Stimulated activated CD4-positive, alpha-beta T cell treated with anti-CD3 and anti-CD28 coated beads, Interleukin-1b, Interleukin-23, amount 100 ng/mL, for 1 hour (primary cell): Measurements from ENCODE around the gene FAM222A.

Experiments used
- DNase-seq, 2 donors: peaks; one replicate each; pipeline ENCODE4 v3.0.0-alpha.2; 2020; ENCODE audit warnings: low read depth in 2 of 2

The FAM222A gene

DNA sequence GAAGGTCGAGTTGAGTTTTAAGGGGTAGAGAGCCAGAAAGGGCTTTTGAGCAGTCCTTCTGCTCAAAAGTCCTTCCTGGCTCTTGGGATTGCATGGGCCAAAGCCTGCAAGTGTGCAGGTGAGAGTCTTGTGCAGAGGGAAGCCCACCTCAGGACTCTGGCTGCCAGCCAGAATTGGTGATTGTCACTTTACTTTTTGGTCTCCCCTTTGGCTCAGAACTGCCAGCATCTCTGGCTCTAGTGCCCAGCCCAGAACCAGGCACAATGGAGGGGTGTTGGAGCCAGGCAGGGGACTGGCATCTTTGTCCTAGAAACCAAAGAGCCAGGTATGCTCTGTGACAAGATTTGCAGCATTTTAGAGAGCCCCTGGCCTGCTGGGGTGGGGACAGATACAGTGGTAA, 23.5 kb downstream of the FAM222A start:
- no peak for DNase-seq

DNA sequence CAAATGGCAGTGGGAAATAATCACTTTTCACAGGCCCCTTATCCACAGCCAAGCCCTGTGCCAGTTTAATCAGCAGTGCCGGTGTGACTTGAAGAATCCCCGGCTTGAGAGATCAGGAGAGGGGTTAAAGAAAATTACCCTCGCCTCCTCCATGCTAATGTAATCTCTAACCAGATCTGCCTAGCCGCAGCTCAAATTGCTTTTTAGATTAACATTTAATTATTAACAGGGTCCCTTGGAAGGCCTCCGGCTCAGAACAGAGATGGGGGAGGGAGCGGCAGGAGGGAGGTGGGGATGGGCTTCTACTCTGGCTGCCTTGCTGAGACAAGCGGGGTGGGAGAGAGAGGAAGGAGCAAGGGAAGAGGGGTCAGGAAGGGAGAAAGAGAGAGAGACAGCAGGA, 24.0 kb downstream of the FAM222A start:
- DNase-seq: no peak

DNA sequence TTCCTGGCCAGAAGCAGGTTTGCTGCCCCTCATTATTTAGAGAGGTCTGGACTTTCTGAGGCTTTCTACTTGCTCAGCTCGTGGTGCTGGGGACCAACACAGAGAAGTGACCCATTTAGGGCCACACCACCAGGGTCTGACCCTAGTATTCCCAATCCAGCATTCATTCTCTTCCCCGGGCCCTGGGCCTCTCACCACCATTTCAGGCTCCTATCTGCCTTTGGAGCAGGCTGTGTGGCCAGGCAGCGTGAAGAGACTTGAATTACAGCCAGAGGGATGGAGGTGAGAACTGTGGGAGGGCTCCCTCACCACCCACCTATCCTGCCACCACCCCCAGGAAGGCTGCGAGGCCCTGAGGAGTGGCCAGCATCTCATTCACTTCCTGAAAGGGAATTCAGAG, 24.6 kb downstream of the FAM222A start:
- DNase-seq: no peak

DNA sequence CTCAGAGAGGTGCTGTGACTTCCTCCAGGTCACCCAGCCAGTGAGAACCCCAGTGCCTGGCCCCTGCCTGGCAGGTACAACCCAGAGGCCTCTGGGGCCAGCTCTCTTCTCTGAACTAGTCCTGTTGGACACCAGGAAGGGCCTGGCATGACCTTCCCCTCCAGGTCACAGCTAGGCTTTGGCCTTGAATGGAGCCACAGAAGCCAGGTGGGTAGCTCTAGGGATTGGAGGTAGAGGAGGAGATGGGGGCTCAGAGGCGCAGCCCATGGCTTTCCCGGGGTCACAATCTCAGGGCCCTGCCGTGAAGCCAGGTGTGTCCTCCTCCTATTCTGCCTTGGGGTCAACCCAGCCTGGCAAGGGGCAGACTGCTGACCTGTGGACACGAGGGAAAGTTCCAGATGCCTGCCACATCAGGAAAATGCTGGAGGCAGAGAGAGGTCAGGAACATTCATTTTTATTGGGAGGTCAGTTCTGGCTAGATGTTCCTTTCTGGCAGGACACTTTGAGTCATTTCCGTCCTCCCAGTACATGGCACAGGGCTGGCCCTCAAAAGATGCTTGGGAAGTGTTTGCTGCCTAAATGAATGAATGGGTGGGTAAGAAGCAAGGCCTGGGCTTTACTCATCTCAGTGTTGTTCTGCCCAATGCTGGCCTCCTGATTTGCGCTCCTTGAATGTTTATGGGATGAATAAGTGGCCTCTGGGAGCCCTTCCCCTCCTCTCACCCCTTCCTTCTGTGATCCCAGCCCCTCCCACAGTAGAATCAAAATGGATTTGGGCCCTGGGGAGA, 25.4 kb downstream of the FAM222A start:
- DNase-seq: no peak

DNA sequence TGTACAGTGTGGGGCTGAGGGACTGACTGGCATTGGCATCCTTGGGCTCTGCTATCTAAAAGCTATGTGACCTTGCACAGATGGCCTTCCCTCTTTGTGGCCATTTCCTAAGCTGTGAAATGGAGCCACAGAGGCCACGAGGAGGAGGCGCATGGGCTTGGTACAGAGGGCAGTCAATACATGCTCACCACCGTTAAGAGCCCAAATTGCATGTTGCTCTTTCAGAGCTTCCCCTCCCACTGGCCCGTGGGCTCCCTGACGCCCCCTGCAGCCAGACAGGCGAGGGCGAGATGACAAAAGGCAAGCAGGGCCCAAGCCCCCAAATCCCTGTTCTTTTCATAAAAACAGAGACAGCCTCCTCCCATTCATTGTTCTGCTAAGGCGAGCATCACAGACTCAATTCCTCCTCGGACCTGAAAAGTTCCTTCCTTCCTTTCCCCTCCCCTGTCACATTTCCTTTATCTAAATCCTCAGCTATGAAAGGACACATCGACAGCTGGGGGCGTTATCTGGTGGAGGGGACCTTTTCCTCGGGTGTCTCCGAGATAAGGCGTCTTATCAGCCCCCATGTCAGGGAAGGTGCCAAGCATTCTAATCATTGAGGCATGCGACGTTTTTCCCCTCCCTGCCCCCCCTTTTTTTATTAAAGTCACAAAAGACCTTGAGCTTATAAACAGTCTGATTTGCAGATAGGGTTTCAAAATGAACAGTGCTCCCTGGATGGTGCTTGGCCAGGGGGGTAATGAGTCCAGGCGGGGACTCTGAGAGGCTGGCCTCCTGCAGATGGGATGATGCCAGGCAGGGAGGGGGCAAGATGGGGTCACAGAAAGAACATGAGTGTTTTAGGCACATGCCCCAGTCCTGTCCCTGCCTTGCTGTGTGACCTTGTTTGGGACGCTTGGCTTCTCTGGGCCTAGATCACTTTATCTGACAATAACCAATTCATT, 26.4 kb downstream of the FAM222A start:
- no peak for DNase-seq

DNA sequence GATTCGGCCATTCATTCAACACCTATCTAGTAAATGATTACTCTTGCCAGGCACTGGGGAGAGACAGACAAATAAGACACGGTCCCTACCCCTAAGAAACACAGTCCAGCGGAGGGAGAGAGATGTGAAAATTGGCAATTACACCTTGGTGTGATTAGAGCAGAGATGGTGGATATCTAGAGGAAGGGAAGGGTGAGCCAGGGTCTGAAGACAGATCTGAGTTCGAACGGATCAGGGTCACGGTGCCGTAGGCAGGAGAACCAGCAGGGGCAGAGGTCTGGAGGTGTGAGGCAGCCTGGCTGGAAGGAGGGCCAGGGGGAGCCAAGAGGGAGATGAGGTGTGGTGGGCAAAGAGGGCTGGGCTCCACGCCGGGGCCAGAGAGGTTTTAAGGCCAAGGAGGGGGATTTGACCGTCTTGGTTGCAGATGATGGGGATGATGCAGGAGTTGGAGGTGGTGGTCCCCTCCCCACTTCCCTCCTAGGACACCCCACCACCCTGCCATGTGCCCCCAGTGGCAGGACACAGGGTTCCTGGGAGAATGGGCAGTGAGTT, 27.1 kb downstream of the FAM222A start:
- no peak for DNase-seq

DNA sequence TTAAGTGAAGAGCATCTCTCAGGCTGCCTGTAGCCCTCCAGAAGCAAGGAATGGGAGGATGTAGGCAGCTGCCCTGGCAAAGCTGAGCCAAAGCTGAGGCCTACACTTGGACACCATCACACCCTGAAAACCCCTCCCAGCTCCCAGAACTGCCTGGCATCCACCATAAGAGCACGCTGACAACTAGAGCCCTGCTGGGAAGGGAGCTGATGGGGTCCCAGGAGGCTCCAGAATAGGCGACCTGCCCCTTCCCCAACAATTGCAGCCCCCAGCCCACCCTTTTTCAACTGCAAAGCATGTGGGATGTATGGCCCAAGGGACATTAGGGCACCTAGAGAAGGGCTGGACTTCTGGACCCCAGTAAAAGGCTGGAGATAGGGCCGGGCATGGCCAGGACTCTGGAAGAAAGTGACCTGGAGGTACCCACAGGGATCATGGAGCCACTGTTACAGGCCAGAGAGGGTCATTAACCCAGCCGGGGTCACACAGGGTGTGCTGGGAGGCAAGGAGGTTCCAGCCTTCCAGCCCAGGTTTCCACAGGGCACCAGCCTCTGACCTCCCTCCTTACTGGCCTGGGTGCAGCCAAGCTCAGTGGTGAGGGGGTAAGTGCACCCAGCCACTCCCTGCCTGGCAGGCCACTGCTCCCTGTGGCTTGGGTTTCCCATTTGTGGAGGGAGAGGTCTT, 27.8 kb downstream of the FAM222A start:
- DNase-seq: no peak

DNA sequence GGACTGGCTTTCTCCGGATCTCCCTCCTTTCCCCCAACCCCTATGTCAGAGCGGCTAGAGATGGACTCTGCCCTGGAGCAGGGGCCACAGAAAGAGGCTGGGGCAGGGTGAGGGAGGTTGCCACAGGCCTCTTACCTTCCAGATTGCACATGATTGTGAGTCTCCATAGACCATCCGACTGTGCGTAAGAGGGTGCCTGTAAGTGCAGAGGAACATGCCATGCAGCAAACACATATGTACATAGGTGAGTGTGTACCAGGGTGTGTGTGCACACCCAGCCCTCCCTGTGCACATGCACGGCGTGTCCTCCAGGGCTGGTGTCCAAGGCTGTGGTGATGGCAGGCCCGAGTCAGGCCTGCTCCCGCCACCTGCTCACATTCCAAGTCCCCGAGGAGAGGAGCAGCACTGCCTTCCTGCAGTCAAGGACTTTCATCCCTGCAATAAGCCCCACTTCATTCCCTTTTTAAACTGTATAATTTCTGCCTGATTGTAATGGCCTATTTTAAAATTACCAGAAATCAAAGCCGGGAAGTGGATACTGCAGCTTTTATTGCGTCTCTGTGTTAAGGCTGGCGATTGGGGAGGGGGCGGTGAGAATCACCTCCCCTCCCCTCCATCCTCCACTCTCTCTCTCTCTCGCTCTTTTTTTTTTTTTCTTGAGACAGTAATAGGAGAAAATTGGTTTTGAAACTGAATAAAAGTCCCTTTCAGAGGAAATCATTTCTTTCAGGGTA, 28.5 kb downstream of the FAM222A start:
- DNase-seq: no peak

DNA sequence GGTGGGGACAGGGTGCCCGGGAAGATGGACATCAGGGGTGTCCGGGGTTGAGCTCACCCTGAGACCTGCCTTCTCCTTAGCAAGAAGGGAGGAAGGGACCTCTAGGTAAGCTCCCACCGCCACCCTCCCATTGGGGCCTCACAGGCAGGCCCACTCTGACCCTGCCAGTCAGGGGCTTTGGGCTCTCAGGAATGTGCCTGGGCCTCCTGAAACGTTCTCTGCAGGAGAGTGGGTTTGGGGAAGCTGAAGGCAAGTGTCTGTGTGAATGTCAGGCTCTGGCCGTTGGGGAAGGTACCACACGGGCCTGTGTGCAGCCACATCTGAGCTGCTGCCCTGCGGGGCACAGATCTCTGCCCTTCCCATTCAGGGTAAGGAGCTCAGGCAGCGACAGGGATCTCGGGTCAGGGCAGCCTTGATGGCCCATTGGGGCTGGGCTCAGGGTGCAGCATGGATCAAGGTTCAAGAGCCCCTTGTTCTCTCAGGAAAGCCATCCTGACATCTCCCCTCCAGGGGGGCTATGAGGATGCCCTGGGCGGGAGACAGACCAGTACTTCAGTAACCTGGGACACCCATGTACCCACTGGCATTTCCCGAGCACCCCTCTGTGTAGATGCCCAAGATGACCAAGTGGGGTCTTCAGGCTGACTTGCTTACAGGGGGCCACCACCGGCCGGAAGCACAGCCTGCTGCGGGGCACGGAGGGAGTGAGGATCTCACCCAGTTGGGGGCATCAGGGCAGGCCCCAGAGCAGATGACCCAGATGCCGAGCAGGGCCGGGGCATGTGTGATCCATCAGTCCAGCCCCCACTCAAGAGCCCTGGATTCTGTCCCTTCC, 29.7 kb downstream of the FAM222A start:
- DNase-seq: no peak

DNA sequence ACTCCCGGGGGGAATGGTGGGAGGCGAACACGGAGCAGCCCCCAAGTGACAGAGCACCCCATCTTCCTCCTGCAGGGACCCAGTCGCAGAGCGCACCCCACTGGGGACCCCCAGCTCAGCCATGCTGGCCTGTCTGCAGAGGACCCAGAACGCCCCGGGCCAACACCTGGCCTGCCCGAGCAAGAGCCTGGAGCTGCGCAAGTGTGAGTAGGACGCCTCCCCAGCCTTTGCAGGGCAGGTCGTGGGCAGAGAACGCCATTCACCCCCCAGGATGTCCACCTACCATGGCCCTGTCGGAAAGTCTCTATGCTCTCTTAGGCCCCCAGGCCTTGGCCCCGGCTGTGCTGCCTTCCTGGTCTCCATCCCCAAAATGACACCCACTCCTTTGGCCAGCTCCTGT, 30.4 kb downstream of the FAM222A start:
- no peak for DNase-seq

DNA sequence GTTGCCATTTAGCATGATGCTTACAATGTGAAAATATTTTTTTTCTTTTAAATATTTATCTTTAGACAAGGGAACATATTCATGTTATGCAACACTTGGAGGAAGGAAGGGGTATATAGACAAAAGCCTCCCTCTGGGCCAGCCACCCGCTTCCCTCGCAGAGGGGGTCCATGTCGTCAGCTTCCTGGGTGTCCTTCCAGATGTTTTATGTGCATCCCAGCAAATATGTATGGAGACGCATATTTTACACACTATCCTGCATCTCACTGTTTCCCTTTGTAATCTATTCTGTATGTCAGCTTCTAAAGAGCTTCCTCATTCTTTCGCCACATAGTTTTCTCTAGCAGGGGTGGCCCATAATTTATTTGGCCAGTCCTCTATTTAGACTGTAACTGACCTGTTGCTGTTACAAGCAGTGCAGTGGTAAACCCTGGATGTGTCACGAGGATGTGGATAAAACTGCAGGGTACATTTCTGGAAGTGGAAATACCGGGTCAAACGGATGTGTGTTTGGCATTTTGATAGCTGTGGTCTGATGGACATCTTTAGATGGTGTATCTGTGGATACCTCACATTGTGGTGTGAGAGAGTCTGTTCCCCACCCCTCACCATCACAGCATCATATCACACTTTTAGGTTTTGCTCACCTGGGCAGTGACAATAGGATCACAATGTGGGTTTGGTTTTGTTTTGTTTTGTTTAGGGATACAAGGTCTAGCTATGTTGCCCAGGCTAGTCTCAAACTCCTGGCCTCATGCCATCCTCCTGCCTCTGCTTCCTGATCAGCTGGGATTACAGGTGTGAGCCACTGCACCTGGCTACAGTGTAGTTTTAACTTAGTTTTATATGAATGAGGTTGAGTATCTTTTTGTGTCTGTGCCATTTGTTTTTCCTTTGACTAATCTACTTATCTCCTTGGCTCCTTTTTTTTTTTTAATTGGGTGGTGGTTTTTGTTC, 31.6 kb downstream of the FAM222A start:
- DNase-seq: no peak

DNA sequence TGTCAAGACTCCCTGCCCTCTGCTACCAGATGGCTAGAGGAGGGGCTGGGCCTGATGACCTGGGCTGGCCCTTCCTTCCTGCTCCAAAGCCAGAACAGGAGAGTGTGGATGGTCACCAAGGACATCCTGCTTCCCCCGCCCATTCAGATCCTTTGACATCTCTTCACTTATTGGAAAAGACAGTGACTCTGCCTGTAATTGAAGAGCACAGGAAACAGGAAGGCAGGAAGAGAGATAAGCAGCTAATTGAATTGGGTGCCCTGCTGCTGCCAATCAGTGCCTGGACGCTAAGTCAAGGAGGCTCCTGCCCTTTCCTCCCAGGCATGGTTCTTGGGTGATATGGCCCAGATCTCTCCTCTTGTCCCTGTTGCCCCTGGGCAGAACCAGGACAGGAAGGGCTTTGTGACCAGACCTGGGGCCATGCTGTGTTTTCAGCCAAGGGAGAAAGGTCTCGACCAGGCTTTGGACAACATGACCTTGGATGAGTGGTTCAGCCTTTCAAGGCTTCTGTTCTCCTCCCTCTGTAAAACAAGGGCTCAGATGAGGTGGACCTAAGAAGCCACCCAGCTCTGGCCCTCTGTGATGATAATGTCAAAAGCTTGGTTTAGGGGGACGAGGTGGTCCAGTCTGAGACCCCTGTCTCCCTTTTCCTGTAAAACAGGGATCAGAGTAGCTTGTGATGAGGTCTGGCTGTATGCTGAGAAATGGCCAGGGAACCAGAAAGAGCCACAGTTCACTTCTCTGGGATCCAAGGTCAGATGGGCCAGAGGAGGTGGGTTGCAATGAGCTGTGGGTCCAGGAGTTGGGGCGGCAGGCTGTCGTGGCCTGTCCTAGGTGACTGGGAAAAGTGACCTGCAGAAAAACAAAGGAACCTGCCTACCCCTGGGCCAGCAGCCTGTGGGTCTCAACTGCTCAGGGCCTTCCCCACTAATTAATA, 38.8 kb downstream of the FAM222A start:
- DNase-seq: no peak

DNA sequence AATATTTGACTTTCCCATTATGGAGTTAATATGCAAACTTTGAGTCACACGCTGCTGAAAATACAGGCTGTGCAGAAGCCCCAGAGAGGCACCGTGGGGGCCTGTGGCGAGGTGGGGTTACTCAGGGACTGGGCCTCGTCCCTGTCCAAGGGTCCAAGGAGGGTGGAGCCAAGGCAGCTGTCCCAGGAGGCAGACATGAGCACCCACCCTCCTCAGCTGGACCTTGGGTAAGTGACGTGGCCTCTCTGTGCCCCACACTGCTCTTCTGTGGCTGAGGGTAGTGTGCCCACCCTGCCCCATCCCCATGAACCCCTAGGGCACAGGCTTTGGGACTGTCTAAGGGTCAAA, 39.4 kb downstream of the FAM222A start:
- no peak for DNase-seq

DNA sequence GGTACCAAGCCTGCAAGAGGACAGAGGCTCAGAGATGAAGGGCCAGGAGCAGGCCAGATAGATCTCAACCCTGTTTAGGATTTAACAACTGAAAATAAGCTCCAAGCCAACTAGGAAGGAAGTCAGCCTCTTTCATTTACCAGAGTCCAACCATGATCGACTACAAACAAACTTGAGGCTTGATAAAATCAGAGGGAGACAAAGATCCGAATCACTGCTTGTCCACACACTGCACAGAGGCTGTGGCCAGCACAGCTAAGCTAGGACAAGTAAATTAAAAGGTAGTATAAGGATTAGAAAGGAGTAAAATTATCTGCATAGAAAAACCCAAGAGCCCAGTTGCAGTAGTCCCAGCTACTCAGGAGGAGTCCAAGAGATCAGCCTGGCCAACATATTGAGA, 40.3 kb downstream of the FAM222A start:
- DNase-seq: no peak

DNA sequence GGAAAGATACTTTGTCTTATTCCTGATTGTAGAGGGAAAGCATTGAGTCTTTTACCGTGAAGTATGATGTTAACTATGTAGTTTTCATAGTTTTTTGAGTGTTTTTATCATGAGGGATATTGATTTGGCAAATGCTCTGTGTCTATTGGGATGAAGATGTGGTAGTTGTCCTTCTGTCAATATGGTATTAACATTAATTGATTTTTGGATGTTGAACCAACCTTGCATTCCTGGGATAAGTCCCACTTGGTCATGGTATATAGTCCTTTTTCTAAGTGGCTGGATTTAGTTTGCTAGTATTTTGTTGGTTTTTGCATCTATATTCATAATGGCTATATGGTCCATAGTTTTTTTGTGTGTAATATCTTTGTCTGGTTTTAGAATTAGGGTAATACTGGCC, 42.8 kb downstream of the FAM222A start:
- DNase-seq: no peak

DNA sequence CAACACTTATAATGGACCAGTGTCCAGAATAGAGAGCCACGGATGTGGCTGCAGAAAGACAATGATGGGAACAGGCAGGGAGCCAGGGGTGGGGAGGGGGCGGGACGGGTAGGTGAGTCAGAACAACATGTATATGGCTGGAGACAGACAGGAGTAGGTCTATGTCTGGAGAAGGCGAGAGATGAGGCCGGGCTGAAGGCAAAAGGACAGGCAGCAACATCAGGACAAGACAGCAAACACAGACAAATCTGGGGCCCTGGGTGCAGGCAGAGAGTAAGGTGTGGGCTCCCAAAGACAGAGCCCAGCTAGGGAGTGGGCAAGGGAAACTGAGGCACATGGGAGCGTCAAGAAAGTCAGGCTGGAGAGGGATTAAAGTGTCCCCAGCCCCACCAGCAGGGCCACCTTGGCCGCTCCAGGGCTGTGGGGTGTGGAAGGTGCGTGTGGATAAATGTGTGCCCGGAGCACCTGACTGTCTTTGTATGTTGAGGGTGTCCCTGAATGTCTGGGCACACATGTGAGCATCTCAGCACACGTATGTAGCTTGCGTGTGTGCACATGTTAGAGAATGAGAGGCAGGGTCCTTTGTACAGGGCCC, 44.1 kb downstream of the FAM222A start:
- DNase-seq: no peak

DNA sequence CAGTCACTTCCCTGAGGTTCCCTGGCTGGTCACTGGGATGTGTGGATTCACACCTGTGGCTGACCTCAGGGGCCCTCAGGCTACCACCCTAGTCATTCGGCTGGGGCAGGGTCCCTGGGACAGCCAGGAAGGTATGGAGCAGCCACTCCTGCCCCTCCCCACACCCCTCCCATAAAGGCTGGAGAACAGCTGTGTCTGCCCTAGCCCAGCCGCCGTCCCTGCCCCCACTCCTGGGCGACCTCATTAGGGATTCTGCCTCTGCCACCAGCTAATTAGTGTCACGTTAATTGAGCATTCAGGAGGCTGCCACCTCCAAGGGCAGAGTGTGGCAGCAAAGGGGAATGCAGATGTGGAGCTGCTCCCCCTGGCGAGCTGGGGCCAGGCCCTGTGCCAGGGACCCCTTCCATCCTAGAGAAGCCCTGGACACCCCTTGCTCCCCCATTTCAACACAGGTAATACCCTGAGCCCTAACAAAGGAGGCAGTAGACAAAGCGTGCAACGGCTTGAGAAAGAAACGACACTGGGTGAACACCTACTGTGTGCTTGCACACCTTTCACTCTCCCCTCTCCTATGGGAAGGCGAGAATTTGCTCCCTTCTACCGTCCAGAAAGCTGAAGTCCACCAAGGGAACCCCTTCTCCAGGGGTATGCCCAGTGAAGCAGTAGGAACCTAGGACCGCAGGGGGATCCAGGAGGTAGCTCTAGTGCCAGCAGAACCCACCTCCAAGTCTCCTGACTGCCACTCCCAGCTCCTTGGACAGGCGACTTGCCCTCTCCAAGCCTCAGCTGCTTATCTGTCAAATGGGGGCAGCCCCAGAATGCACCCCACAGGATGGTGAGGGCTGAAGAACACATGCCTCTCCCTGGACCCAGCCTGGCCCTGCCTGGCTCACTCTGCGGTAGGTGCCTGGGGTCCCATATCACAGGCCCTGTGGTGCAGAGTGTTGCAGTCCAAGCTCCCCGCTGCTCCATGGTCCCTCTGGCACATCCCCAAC, 45.1 kb downstream of the FAM222A start:
- DNase-seq: no peak
